ENCODE data around the gene CLCN4. TPM values are rescaled to one million over a fixed set of nuclear protein-coding genes. Genes with fewer than 3 reads are reported as not detected.

Gene CLCN4
- total and polyA plus RNA-seq, 2 of the 8 experiments (the other 6 are each of a cell fraction or from before 2014, with no cell fraction given): 3.3 to 11.2 TPM

DNA sequence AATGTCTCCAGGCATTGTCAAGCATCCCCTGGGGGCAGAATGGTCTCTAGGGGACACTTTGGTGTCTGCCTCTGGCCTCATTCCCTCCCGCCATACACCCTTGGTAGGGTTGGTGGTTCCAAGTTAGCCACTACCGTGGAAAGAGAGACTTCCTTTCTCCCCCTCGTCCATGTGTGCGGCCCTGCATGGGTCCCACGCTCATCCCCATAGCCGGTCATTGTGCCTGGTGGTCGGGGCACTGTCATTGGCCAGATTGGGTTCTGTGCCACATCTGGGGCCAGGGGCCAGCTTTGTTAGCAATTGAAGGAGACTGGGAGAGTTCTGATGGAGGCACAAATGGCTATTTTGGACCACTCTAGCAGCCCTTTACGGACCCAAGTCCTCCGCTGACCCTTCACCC is 17.3 kb downstream of the CLCN4 start:
- FAIRE-seq: no peak
- no peak overlapping the region for H3K14ac ChIP-seq (ENCODE audit: insufficient read length)
- no peak overlapping the region for H3K4ac ChIP-seq (replicated peaks; ENCODE audit: insufficient read length, low read depth, low read length)
- H2AFZ ChIP-seq (ENCODE audit: low read length): 0 out of 2 replicates have a peak overlapping the region, but pooled peaks have one; percentile 14
- no peaks in the 10 kb centered on the region; a peak in 1 of 7 replicates for H3K27me3 ChIP-seq (replicated peaks in 1 of 4; ENCODE audit: control insufficient read depth in 3 of 4, extremely low read depth in 1 of 4, insufficient read depth in 3 of 4, low read length in 3 of 4)
- no peak overlapping the region for H4K8ac ChIP-seq (ENCODE audit: extremely low read depth, insufficient read depth, low read length)
- peaks cover 4 to 14% (median 12%) of the 10 kb centered on the region in 4 experiments for H3K4me1 ChIP-seq (replicated peaks in 1 of 4; ENCODE audit: control insufficient read depth in 3 of 4, insufficient read depth in 4 of 4, low read length in 3 of 4)
- H2BK120ac ChIP-seq (replicated peaks; ENCODE audit: low read depth, low read length): no peak overlapping the region
- H3K79me1 ChIP-seq (ENCODE audit: low read depth, low read length): no peaks in the 10 kb centered on the region
- H3K4me3 ChIP-seq (ENCODE audit: extremely low read depth in 1 of 4, insufficient read depth in 2 of 4, low read depth in 3 of 4, low read length in 4 of 4): peak overlapping the region in 1 of 4 experiments; percentile 35; a peak in 1 of 8 replicates
- H3K27ac ChIP-seq (ENCODE audit: low read depth, low read length): peak overlapping the region; percentile 60; the same call in 1 of the 2 replicates
- ChIA-PET POLR2A (ENCODE audit: partially characterized antibody) (interaction anchor here (1.3 to 3.5 kb wide), 3 partner anchors 16 to 22 kb away, joined by 3 to 14 read pairs (median 4); partner anchors contain the start of gene CLCN4), CTCF (ENCODE audit: partially characterized antibody) (interaction anchor here (1.2 to 1.6 kb wide), 3 partner anchors 18 to 551 kb away, joined by 3 to 6 read pairs (median 3); no protein-coding TSS in a partner anchor)
- no peaks in the 10 kb centered on the region for H3K36me3 ChIP-seq (ENCODE audit: control insufficient read depth in 2 of 4, insufficient read depth in 4 of 4, low read length in 3 of 4)
- no peak overlapping the region for H2BK15ac ChIP-seq (ENCODE audit: low read length)
- no peak overlapping the region for H3K56ac ChIP-seq (replicated peaks; ENCODE audit: insufficient read length, low read depth, low read length)
- no peak overlapping the region for H3K23ac ChIP-seq (ENCODE audit: insufficient read length)
- no peaks in the 10 kb centered on the region for H3K9me3 ChIP-seq (ENCODE audit: insufficient read depth in 2 of 2, low read depth in 1 of 2, low read length in 1 of 2)
- H2BK5ac ChIP-seq (ENCODE audit: low read depth, low read length): no peak overlapping the region
- no peaks in the 10 kb centered on the region for H3K79me2 ChIP-seq (ENCODE audit: control insufficient read depth in 1 of 2, insufficient read depth in 2 of 2, low read length in 2 of 2)
- peak overlapping the region; percentile 19; the same call in 1 of the 2 replicates for H3K18ac ChIP-seq (ENCODE audit: extremely low read depth, low read length)
- peak overlapping the region; percentile 49 to 62 for H3K4me2 ChIP-seq (ENCODE audit: insufficient read depth in 1 of 2, low read depth in 2 of 2, low read length in 2 of 2)
- 0 out of 7 replicates have a peak overlapping the region, but pooled peaks of 1 of the 4 experiments have one; percentile 41 for H3K9ac ChIP-seq (replicated peaks in 1 of 4; ENCODE audit: extremely low read depth in 1 of 4, low read depth in 3 of 4, low read length in 3 of 4)
- H4K91ac ChIP-seq (replicated peaks; ENCODE audit: insufficient read length, low read length): no peak overlapping the region
- no peak overlapping the region for H2BK20ac ChIP-seq (ENCODE audit: low read length)
- DNase-seq (ENCODE audit: low read depth in 1 of 2, low spot score in 2 of 2): no peak
- H3K23me2 ChIP-seq (ENCODE audit: low read depth, low read length): no peaks in the 10 kb centered on the region
- no peak overlapping the region for H4K5ac ChIP-seq (ENCODE audit: insufficient read length, low read depth, low read length)
- 79% methylated on average over 3 of the region's 9 CpGs; no CpG with 5 or more reads in 1 of the 2 experiments for WGBS, 2 experiments (ENCODE audit: extremely low coverage in 1 of 2, insufficient coverage in 1 of 2, insufficient read length in 1 of 2, insufficient replicate concordance in 2 of 2, low coverage in 1 of 2, low lambda C conversion rate in 2 of 2, missing lambda C conversion rate in 1 of 2)
- H4K20me1 ChIP-seq (replicated peaks in 1 of 2; ENCODE audit: control insufficient read depth in 1 of 2, insufficient read depth in 2 of 2, low read length in 2 of 2): no peaks in the 10 kb centered on the region
- 0 out of 2 replicates have a peak overlapping the region, but pooled peaks have one; percentile 65 for H2AK5ac ChIP-seq (ENCODE audit: low read depth, low read length)
- H2BK12ac ChIP-seq (ENCODE audit: low read depth, low read length): peak overlapping the region; percentile 68; the same call in 1 of the 2 replicates
- TF ChIP-seq RFX5 (IDR thresholded peaks at IDR 0.05; ENCODE audit: borderline replicate concordance, low read depth, low read length): no peak
- TF ChIP-seq, protein P1, sequence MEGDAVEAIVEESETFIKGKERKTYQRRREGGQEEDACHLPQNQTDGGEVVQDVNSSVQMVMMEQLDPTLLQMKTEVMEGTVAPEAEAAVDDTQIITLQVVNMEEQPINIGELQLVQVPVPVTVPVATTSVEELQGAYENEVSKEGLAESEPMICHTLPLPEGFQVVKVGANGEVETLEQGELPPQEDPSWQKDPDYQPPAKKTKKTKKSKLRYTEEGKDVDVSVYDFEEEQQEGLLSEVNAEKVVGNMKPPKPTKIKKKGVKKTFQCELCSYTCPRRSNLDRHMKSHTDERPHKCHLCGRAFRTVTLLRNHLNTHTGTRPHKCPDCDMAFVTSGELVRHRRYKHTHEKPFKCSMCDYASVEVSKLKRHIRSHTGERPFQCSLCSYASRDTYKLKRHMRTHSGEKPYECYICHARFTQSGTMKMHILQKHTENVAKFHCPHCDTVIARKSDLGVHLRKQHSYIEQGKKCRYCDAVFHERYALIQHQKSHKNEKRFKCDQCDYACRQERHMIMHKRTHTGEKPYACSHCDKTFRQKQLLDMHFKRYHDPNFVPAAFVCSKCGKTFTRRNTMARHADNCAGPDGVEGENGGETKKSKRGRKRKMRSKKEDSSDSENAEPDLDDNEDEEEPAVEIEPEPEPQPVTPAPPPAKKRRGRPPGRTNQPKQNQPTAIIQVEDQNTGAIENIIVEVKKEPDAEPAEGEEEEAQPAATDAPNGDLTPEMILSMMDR (IDR thresholded peaks at IDR 0.05; ENCODE audit: control extremely low read depth in 1 of 3, insufficient read depth in 1 of 3, low read depth in 1 of 3, low read length in 3 of 3): no peak
- no peak for TF ChIP-seq SIX5 (IDR thresholded peaks at IDR 0.05; ENCODE audit: low read depth, low read length)
- no peak for TF ChIP-seq SAP30 (IDR thresholded peaks at IDR 0.05; ENCODE audit: insufficient read depth, insufficient replicate concordance, low read length)
- TF ChIP-seq, protein P2, sequence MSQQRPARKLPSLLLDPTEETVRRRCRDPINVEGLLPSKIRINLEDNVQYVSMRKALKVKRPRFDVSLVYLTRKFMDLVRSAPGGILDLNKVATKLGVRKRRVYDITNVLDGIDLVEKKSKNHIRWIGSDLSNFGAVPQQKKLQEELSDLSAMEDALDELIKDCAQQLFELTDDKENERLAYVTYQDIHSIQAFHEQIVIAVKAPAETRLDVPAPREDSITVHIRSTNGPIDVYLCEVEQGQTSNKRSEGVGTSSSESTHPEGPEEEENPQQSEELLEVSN (IDR thresholded peaks at IDR 0.05): no peak
- no peak for TF ChIP-seq TAF7 (optimal IDR thresholded peaks at IDR 0.05; ENCODE audit: borderline replicate concordance, low read depth, low read length)
- no peak for TF ChIP-seq JUND (IDR thresholded peaks at IDR 0.05; ENCODE audit: low read length)
- TF ChIP-seq SUZ12 (IDR thresholded peaks at IDR 0.05; ENCODE audit: low read length): no peak
- TF ChIP-seq KDM4A (IDR thresholded peaks at IDR 0.05; ENCODE audit: low read depth, low read length, severe bottlenecking): no peak
